SU-DHL-6 (cell line): Measurements from ENCODE around the gene MRPL20.

ENCODE experiments used
- H2AFZ ChIP-seq: fragments of 200-600 bp; sonication (generic); 2 replicates; pipeline ENCODE4 v1.6.1; 2014; ENCODE audit warnings: low read depth, mild to moderate bottlenecking, moderate library complexity, mixed read lengths, antibody characterized with exemption, low read length; ENCODE audit not compliant: severe bottlenecking
- H3F3A ChIP-seq: fragments of 200-600 bp; shearing (Covaris generic); 2 replicates; pipeline ENCODE4 v1.6.0; 2016; ENCODE audit warnings: antibody characterized with exemption, mild to moderate bottlenecking; ENCODE audit not compliant: insufficient read depth
- H3K27ac ChIP-seq: fragments of 200-600 bp; sonication (generic); 2 replicates; pipeline ENCODE4 v1.5.1; 2016; ENCODE audit warnings: low read depth, mild to moderate bottlenecking, low read length, moderate library complexity, mixed read lengths
- H3K27me3 ChIP-seq: fragments of 200-600 bp; sonication (generic), shearing (Covaris generic); 2 replicates; pipeline ENCODE4 v1.6.0; 2014; ENCODE audit warnings: mild to moderate bottlenecking, low read length
- H3K36me3 ChIP-seq: fragments of 200-600 bp; sonication (generic); 2 replicates; pipeline ENCODE4 v1.6.1; 2014; ENCODE audit warnings: mild to moderate bottlenecking, low read length, mixed read lengths
- H3K4me2 ChIP-seq: fragments of 300-600, 200-600 bp; shearing (Covaris generic), sonication (generic); 2 replicates; pipeline ENCODE4 v1.6.0; 2014; ENCODE audit warnings: low read length, low read depth, mild to moderate bottlenecking; ENCODE audit not compliant: poor library complexity, severe bottlenecking
- H3K4me3 ChIP-seq: fragments of 200-600 bp; sonication (generic); 2 replicates; pipeline ENCODE4 v1.5.1; 2014; ENCODE audit warnings: antibody characterized with exemption, low read length, mild to moderate bottlenecking, mixed read lengths; ENCODE audit not compliant: insufficient read depth, poor library complexity, severe bottlenecking
- H3K79me2 ChIP-seq: fragments of 200-600 bp; sonication (generic); 2 replicates; pipeline ENCODE4 v1.6.1; 2014; ENCODE audit warnings: mild to moderate bottlenecking, low read length, moderate library complexity; ENCODE audit not compliant: insufficient read depth
- H3K9ac ChIP-seq: fragments of 200-600 bp; sonication (generic); 2 replicates; pipeline ENCODE4 v1.7.0; 2014; ENCODE audit warnings: mild to moderate bottlenecking, low read length
- H3K9me2 ChIP-seq: fragments of 200-600 bp; sonication (generic); replicated peaks from 2 replicates; pipeline ENCODE4 v1.6.1; 2014; ENCODE audit warnings: low read length; ENCODE audit not compliant: insufficient read depth
- H3K9me3 ChIP-seq: fragments of 200-600 bp; sonication (generic); 2 replicates; pipeline ENCODE4 v1.6.1; 2014; ENCODE audit warnings: low read length, mixed read lengths; ENCODE audit not compliant: insufficient read depth
- H4K20me1 ChIP-seq: fragments of 200-600 bp; sonication (generic); 2 replicates; pipeline ENCODE4 v1.6.1; 2014; ENCODE audit warnings: low read depth, mild to moderate bottlenecking, antibody characterized with exemption, low read length, moderate library complexity, mixed read lengths
- CTCF ChIP-seq: fragments of 200-600 bp; sonication (generic); IDR thresholded peaks from one replicate; pipeline ENCODE4 v1.5.1; 2017; ENCODE audit warnings: antibody characterized with exemption, mild to moderate bottlenecking, low read length, moderate library complexity; ENCODE audit not compliant: insufficient read depth, poor library complexity, severe bottlenecking
- EZH2phosphoT487 ChIP-seq: fragments of 200-600 bp; sonication (generic), shearing (Covaris generic); conservative IDR thresholded peaks from 2 replicates; pipeline ENCODE4 v1.6.1; 2018; ENCODE audit warnings: mild to moderate bottlenecking, antibody characterized with exemption, low read length, moderate library complexity, mixed read lengths

Gene MRPL20

GRCh38 chr1:1393428-1393827 lies 13.7 kb downstream of the MRPL20 start:
- H3K9ac ChIP-seq = no peak overlapping the region
- H3K27me3 ChIP-seq = no peaks in the 10 kb centered on the region
- no peaks in the 10 kb centered on the region; the same call in 1 of the 2 replicates for H4K20me1 ChIP-seq
- no peaks in the 10 kb centered on the region for H3F3A ChIP-seq
- peaks cover 35% of the 10 kb centered on the region for H3K79me2 ChIP-seq
- no peak for TF ChIP-seq CTCF
- no peak for TF ChIP-seq EZH2phosphoT487
- no peak overlapping the region for H3K27ac ChIP-seq
- H2AFZ ChIP-seq = no peak overlapping the region
- no peaks in the 10 kb centered on the region for H3K9me3 ChIP-seq
- H3K4me2 ChIP-seq = no peak overlapping the region
- peaks cover 39% of the 10 kb centered on the region for H3K36me3 ChIP-seq
- no peaks in the 10 kb centered on the region for H3K9me2 ChIP-seq
- H3K4me3 ChIP-seq = no peak overlapping the region

GRCh38 chr1:1393014-1393413 lies 14.1 kb downstream of the MRPL20 start:
- H3F3A ChIP-seq = no peaks in the 10 kb centered on the region
- no peak for TF ChIP-seq CTCF
- TF ChIP-seq EZH2phosphoT487 = no peak
- H3K27me3 ChIP-seq = no peaks in the 10 kb centered on the region
- H4K20me1 ChIP-seq = no peaks in the 10 kb centered on the region; the same call in 1 of the 2 replicates
- no peak overlapping the region for H3K4me3 ChIP-seq
- peaks cover 31% of the 10 kb centered on the region for H3K79me2 ChIP-seq
- H3K27ac ChIP-seq = no peak overlapping the region
- no peak overlapping the region for H3K4me2 ChIP-seq
- peaks cover 39% of the 10 kb centered on the region for H3K36me3 ChIP-seq
- no peaks in the 10 kb centered on the region for H3K9me3 ChIP-seq
- no peaks in the 10 kb centered on the region for H3K9me2 ChIP-seq
- no peak overlapping the region for H3K9ac ChIP-seq
- H2AFZ ChIP-seq = no peak overlapping the region

GRCh38 chr1:1391225-1391624 lies 15.9 kb downstream of the MRPL20 start:
- Histone ChIP-seq H3K79me2 (peaks cover 19% of the 10 kb centered on the region), H3K4me3 (no peak overlapping the region), H3F3A (no peaks in the 10 kb centered on the region), H3K4me2 (no peak overlapping the region), H3K36me3 (peaks cover 36% of the 10 kb centered on the region), H3K27me3 (no peaks in the 10 kb centered on the region), H4K20me1 (no peaks in the 10 kb centered on the region; the same call in 1 of the 2 replicates), H3K9ac (no peak overlapping the region), H3K27ac (no peak overlapping the region), H3K9me3 (no peaks in the 10 kb centered on the region), H3K9me2 (no peaks in the 10 kb centered on the region), H2AFZ (no peak overlapping the region)
- TF ChIP-seq EZH2phosphoT487 (no peak), CTCF (no peak)

GRCh38 chr1:1390675-1391074 lies 16.4 kb downstream of the MRPL20 start:
- no peaks in the 10 kb centered on the region for H3F3A ChIP-seq
- no peak for TF ChIP-seq EZH2phosphoT487
- TF ChIP-seq CTCF = no peak
- no peak overlapping the region for H2AFZ ChIP-seq
- H3K36me3 ChIP-seq = peaks cover 37% of the 10 kb centered on the region
- no peak overlapping the region for H3K4me3 ChIP-seq
- no peaks in the 10 kb centered on the region for H3K27me3 ChIP-seq
- no peaks in the 10 kb centered on the region for H3K9me3 ChIP-seq
- H3K9ac ChIP-seq = no peak overlapping the region
- no peak overlapping the region for H3K4me2 ChIP-seq
- no peak overlapping the region for H3K27ac ChIP-seq
- H3K9me2 ChIP-seq = no peaks in the 10 kb centered on the region
- peaks cover 19% of the 10 kb centered on the region for H3K79me2 ChIP-seq
- no peaks in the 10 kb centered on the region; the same call in 1 of the 2 replicates for H4K20me1 ChIP-seq
